ENCODE results near the gene EIF2S2.

EIF2S2 gene

DNA sequence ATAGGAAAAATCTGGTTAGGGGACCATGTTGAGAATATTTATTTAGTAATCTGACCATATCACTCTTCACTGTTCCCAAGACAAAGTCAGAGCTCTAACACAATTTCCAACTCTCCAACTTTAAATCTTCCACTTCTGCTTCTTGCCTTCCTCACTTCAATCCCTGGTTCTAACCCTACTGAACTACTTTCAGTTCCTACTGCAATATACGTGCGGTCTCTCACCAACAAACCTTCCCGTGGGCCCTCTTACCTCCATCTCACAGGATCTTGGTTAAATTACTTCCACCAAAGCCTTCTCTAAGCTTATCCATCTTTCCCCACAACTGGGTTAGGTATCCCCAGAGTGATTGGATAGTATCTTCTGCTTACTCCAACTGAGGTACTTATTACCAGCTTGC is 8.0 kb downstream of the EIF2S2 start:
- no peak for DNase-seq (ENCODE audit: extremely low read depth, low read depth)
- no peak for TF ChIP-seq CTCF (IDR thresholded peaks at IDR 0.05; ENCODE audit: low read depth, low read length, missing control alignments)
- no peak overlapping the region for H3K4me3 ChIP-seq (replicated peaks; ENCODE audit: low read depth, low read length)

- TF ChIP-seq CTCF (IDR thresholded peaks at IDR 0.05; ENCODE audit: low read depth, low read length, missing control alignments), result no peak
- DNase-seq (ENCODE audit: extremely low read depth, low read depth), result no peak
- H3K4me3 ChIP-seq (replicated peaks; ENCODE audit: low read depth, low read length), result no peak overlapping the region
Measured at GRCh38 chr20:34102342-34102741, 9.7 kb downstream of the EIF2S2 start.

DNA sequence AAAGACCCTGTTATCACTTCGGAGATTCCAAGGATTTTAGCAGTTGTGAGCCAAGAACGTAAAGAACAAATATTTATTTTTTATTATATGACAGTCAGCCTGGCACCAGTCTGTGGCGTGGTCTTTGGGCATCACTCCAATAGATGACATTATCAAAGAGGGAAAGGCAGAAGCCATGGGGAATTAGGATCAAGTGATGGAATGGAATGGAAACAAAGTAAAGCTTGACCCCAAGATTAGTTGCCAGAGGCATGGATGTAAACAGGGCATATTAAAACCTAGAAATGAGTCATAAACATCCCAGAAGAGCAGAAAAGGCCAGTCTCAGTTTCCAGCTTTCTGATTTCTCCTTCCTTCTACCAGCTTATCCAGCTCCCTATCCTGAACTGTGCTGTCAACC is 11.5 kb downstream of the EIF2S2 start:
- H3K4me3 ChIP-seq (replicated peaks; ENCODE audit: low read depth, low read length), result no peak overlapping the region
- TF ChIP-seq CTCF (IDR thresholded peaks at IDR 0.05; ENCODE audit: low read depth, low read length, missing control alignments), result no peak
- no peak for DNase-seq (ENCODE audit: extremely low read depth, low read depth)

DNA sequence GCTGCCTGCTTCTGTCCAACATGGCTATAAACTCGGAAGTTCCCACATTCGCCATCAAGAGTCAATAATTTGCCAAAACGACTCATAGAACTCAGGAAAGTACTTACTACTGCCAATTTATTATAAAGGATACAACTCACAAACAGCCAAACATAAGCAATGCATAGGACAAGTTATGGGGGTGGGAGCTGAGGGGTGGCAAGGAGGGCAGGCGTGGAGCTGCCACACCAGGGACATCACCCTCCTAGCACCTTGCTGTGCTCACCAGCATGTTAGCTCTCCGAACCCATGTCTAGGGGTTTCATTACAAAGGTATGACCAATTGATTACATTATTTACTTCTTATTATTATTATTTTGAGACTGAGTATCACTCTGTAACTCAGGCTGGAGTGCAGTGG is 12.4 kb downstream of the EIF2S2 start:
- H3K4me3 ChIP-seq (replicated peaks; ENCODE audit: low read depth, low read length), result no peak overlapping the region
- DNase-seq (ENCODE audit: extremely low read depth, low read depth), result no peak
- no peak for TF ChIP-seq CTCF (IDR thresholded peaks at IDR 0.05; ENCODE audit: low read depth, low read length, missing control alignments)

GRCh38 chr20:34098570-34098969 is 13.5 kb downstream of the EIF2S2 start:
- H3K4me3 ChIP-seq (replicated peaks; ENCODE audit: low read depth, low read length), result no peak overlapping the region

GRCh38 chr20:34096699-34097444 is 15.2 kb downstream of the EIF2S2 start:
- no peak for DNase-seq (ENCODE audit: extremely low read depth, low read depth)
- no peak overlapping the region for H3K4me3 ChIP-seq (replicated peaks; ENCODE audit: low read depth, low read length)

More at GRCh38 chr20:34098570-34098969, 13.5 kb downstream of the EIF2S2 start:
- no peak for TF ChIP-seq CTCF (IDR thresholded peaks at IDR 0.05; ENCODE audit: low read depth, low read length, missing control alignments)
- no peak for DNase-seq (ENCODE audit: extremely low read depth, low read depth)

More at GRCh38 chr20:34096699-34097444, 15.2 kb downstream of the EIF2S2 start:
- TF ChIP-seq CTCF (IDR thresholded peaks at IDR 0.05; ENCODE audit: low read depth, low read length, missing control alignments), result no peak
